Gastrocnemius medialis (tissue), 4 donors: ENCODE data around the gene SLC35F1.

Source experiments
- CTCF ChIP-seq, 5 experiments: fragments of 450-650 bp in 3 of 5; fragments of 200-600 bp in 2 of 5; sonication (generic) in 2 of 5; IDR thresholded peaks in 4 of 5; conservative IDR thresholded peaks in 1 of 5; 1 replicate in 4 of 5; 2 replicates in 1 of 5; pipeline ENCODE4 v1.5.1; 2016 to 2019; ENCODE audit warnings: antibody characterized with exemption in 5 of 5, mild to moderate bottlenecking in 3 of 5, moderate library complexity in 3 of 5
- POLR2A ChIP-seq, 2 donors: fragments of 450-650 bp; IDR thresholded peaks; one replicate each; pipeline ENCODE4 v1.6.1; 2017; ENCODE audit warnings: antibody characterized with exemption in 2 of 2, mild to moderate bottlenecking in 2 of 2, moderate library complexity in 2 of 2

GRCh38 chr6:118269659-118270058 is 362.6 kb downstream of the SLC35F1 start:
- no peak for TF ChIP-seq CTCF (IDR thresholded peaks at IDR 0.05 in 4 of 5, conservative IDR thresholded peaks at IDR 0.05 in 1 of 5)
- no peak for TF ChIP-seq POLR2A (IDR thresholded peaks at IDR 0.05)
